Effector memory CD8-positive, alpha-beta T cell (primary cell): Measurements from ENCODE around the gene PINK1.
"Not testable (repeated sequence)": the region's sequence is repeated elsewhere in the genome, so short reads cannot be mapped to it uniquely, and the experiment has no call there.

Experiments
- ATAC-seq: fragments of 150-1000 bp; cut with Tn5 transposase; replicated peaks from 2 replicates; pipeline ENCODE4 v1.10.0; 2021; ENCODE audit warnings: mild to moderate bottlenecking, moderate library complexity
- DNase-seq, 3 experiments: peaks; one replicate each; pipeline ENCODE4 v3.0.0; 2021
- H3K27ac Mint-ChIP-seq, 2 donors: one replicate each; pipeline ENCODE4 v1.8.0; 2022; ENCODE audit warnings: mild to moderate bottlenecking in 2 of 2, mixed read lengths in 2 of 2, moderate library complexity in 2 of 2
- H3K27me3 Mint-ChIP-seq, 2 donors: one replicate each; pipeline ENCODE4 v1.8.0; 2022; ENCODE audit warnings: mixed read lengths in 2 of 2
- H3K36me3 Mint-ChIP-seq: one replicate; pipeline ENCODE4 v1.8.0; 2022; ENCODE audit warnings: mild to moderate bottlenecking, moderate library complexity, mixed read lengths; ENCODE audit not compliant: insufficient read depth
- H3K4me1 Mint-ChIP-seq, 2 donors: one replicate each; pipeline ENCODE4 v1.8.0; 2022; ENCODE audit warnings: low read depth in 2 of 2, mixed read lengths in 2 of 2
- H3K4me3 Mint-ChIP-seq, 2 donors: one replicate each; pipeline ENCODE4 v1.8.0; 2022; ENCODE audit warnings: mild to moderate bottlenecking in 2 of 2, mixed read lengths in 2 of 2, moderate library complexity in 2 of 2
- H3K9me3 Mint-ChIP-seq, 2 donors: one replicate each; pipeline ENCODE4 v1.8.0; 2022; ENCODE audit warnings: mixed read lengths in 2 of 2

Gene PINK1

GRCh38 chr1:20663365-20663764 lies 30.1 kb downstream of the PINK1 start:
- Mint-ChIP-seq H3K4me3 (peak overlapping the region; percentile 96 to 99), H3K36me3 (peaks cover 19% of the 10 kb centered on the region), H3K27ac (peak overlapping the region in 1 of 2 donors; percentile 95), H3K27me3 (no peaks in the 10 kb centered on the region), H3K4me1 (peaks cover 35 to 43% of the 10 kb centered on the region in 2 donors), H3K9me3 (no peaks in the 10 kb centered on the region)
- ATAC-seq (no peak), DNase-seq (no peak)

GRCh38 chr1:20663969-20664715 lies 30.9 kb downstream of the PINK1 start:
- Mint-ChIP-seq H3K4me1 (peaks cover 35% of the 10 kb centered on the region in 2 donors), H3K4me3 (no peak overlapping the region), H3K9me3 (no peaks in the 10 kb centered on the region), H3K27ac (no peak overlapping the region), H3K27me3 (no peaks in the 10 kb centered on the region), H3K36me3 (peaks cover 12% of the 10 kb centered on the region)
- DNase-seq, result no peak
- ATAC-seq, result no peak

GRCh38 chr1:20665726-20666125 lies 32.5 kb downstream of the PINK1 start:
- peaks cover 8% of the 10 kb centered on the region for H3K36me3 Mint-ChIP-seq
- DNase-seq (no peak), ATAC-seq (no peak)
- H3K27ac Mint-ChIP-seq, result no peak overlapping the region
- H3K9me3 Mint-ChIP-seq, result no peaks in the 10 kb centered on the region
- H3K4me1 Mint-ChIP-seq, result peaks cover 19 to 22% of the 10 kb centered on the region in 2 donors
- H3K27me3 Mint-ChIP-seq, result peaks cover 0 to 7% of the 10 kb centered on the region in 2 donors
- no peak overlapping the region for H3K4me3 Mint-ChIP-seq

- no peak overlapping the region for H3K4me3 Mint-ChIP-seq
- no peaks in the 10 kb centered on the region for H3K9me3 Mint-ChIP-seq
- peaks cover 3% of the 10 kb centered on the region for H3K36me3 Mint-ChIP-seq
- peaks cover 0 to 8% of the 10 kb centered on the region in 2 donors for H3K27me3 Mint-ChIP-seq
- H3K4me1 Mint-ChIP-seq, result peaks cover 17 to 19% of the 10 kb centered on the region in 2 donors
- no peak for DNase-seq
- ATAC-seq, result no peak
- no peak overlapping the region for H3K27ac Mint-ChIP-seq
These were observed 32.9 kb downstream of the PINK1 start for GRCh38 chr1:20666146-20666545.

- H3K27ac Mint-ChIP-seq, result no peak overlapping the region
- DNase-seq (no peak), ATAC-seq (peak; percentile 29)
- no peaks in the 10 kb centered on the region for H3K36me3 Mint-ChIP-seq
- no peaks in the 10 kb centered on the region for H3K9me3 Mint-ChIP-seq
- H3K4me3 Mint-ChIP-seq, result no peak overlapping the region
- peaks cover under 1 to 10% of the 10 kb centered on the region in 2 donors for H3K27me3 Mint-ChIP-seq
- H3K4me1 Mint-ChIP-seq, result peaks cover 12 to 15% of the 10 kb centered on the region in 2 donors
These were observed 33.5 kb downstream of the PINK1 start for GRCh38 chr1:20666804-20667203.

GRCh38 chr1:20668581-20668980 lies 35.3 kb downstream of the PINK1 start:
- no peaks in the 10 kb centered on the region for H3K9me3 Mint-ChIP-seq
- H3K27ac Mint-ChIP-seq, result no peak overlapping the region
- H3K4me3 Mint-ChIP-seq, result no peak overlapping the region
- peaks cover 3 to 4% of the 10 kb centered on the region in 2 donors for H3K4me1 Mint-ChIP-seq
- peaks cover 10 to 22% of the 10 kb centered on the region in 2 donors for H3K27me3 Mint-ChIP-seq
- no peaks in the 10 kb centered on the region for H3K36me3 Mint-ChIP-seq
- DNase-seq (no peak), ATAC-seq (no peak)

GRCh38 chr1:20670936-20671335 lies 37.7 kb downstream of the PINK1 start:
- Mint-ChIP-seq H3K9me3 (no peaks in the 10 kb centered on the region), H3K4me3 (no peak overlapping the region), H3K36me3 (no peaks in the 10 kb centered on the region), H3K4me1 (peaks cover 3 to 4% of the 10 kb centered on the region in 2 donors), H3K27me3 (peaks cover 14 to 28% of the 10 kb centered on the region in 2 donors), H3K27ac (no peak overlapping the region)
- no peak for DNase-seq
- ATAC-seq, result no peak

- Mint-ChIP-seq H3K27me3 (peaks cover 15 to 32% of the 10 kb centered on the region in 2 donors), H3K36me3 (no peaks in the 10 kb centered on the region), H3K4me1 (no peaks in the 10 kb centered on the region), H3K9me3 (no peaks in the 10 kb centered on the region), H3K4me3 (no peak overlapping the region), H3K27ac (no peak overlapping the region)
- ATAC-seq (no peak), DNase-seq (no peak)
These were observed 39.0 kb downstream of the PINK1 start for GRCh38 chr1:20672265-20672632.

GRCh38 chr1:20673626-20674025 lies 40.4 kb downstream of the PINK1 start:
- not testable (repeated sequence) for H3K4me3 Mint-ChIP-seq, H3K36me3 Mint-ChIP-seq, H3K4me1 Mint-ChIP-seq, DNase-seq, H3K27ac Mint-ChIP-seq, H3K9me3 Mint-ChIP-seq, ATAC-seq
- H3K27me3 Mint-ChIP-seq, result peaks cover 25 to 32% of the 10 kb centered on the region in 2 donors

- ATAC-seq, result peak; percentile 33
- peak overlapping the region; percentile 17 to 79 for H3K4me3 Mint-ChIP-seq
These were observed 45.3 kb downstream of the PINK1 start for GRCh38 chr1:20678599-20678998.

GRCh38 chr1:20680269-20680668 lies 47.0 kb downstream of the PINK1 start:
- ATAC-seq, result no peak
- peaks cover 30 to 37% of the 10 kb centered on the region in 2 donors for H3K27me3 Mint-ChIP-seq
- peaks cover 8% of the 10 kb centered on the region for H3K36me3 Mint-ChIP-seq
- DNase-seq, result no peak
- no peak overlapping the region for H3K4me3 Mint-ChIP-seq
- H3K4me1 Mint-ChIP-seq, result peaks cover 8 to 9% of the 10 kb centered on the region in 2 donors
- no peak overlapping the region for H3K27ac Mint-ChIP-seq
- no peaks in the 10 kb centered on the region for H3K9me3 Mint-ChIP-seq

More at GRCh38 chr1:20678599-20678998, 45.3 kb downstream of the PINK1 start:
- H3K27ac Mint-ChIP-seq, result no peak overlapping the region
- H3K4me1 Mint-ChIP-seq, result peaks cover 8 to 9% of the 10 kb centered on the region in 2 donors
- no peak for DNase-seq
- H3K27me3 Mint-ChIP-seq, result peaks cover 14 to 26% of the 10 kb centered on the region in 2 donors
- no peaks in the 10 kb centered on the region for H3K9me3 Mint-ChIP-seq
- peaks cover 6% of the 10 kb centered on the region for H3K36me3 Mint-ChIP-seq

- Mint-ChIP-seq H3K9me3 (no peaks in the 10 kb centered on the region), H3K27me3 (peaks cover 36 to 37% of the 10 kb centered on the region in 2 donors)
These were observed 48.7 kb downstream of the PINK1 start for GRCh38 chr1:20681999-20682398.

GRCh38 chr1:20682571-20683236 lies 49.4 kb downstream of the PINK1 start:
- peaks cover 8% of the 10 kb centered on the region for H3K36me3 Mint-ChIP-seq

More at GRCh38 chr1:20681999-20682398, 48.7 kb downstream of the PINK1 start:
- Mint-ChIP-seq H3K27ac (no peak overlapping the region), H3K4me3 (no peak overlapping the region), H3K4me1 (peaks cover 8 to 9% of the 10 kb centered on the region in 2 donors), H3K36me3 (peaks cover 8% of the 10 kb centered on the region)
- DNase-seq (no peak), ATAC-seq (no peak)

GRCh38 chr1:20683614-20684013 lies 50.4 kb downstream of the PINK1 start:
- ATAC-seq (no peak), DNase-seq (no peak)
- H3K9me3 Mint-ChIP-seq, result no peaks in the 10 kb centered on the region
- H3K36me3 Mint-ChIP-seq, result peaks cover 8% of the 10 kb centered on the region
- H3K27ac Mint-ChIP-seq, result no peak overlapping the region
- peaks cover 26 to 37% of the 10 kb centered on the region in 2 donors for H3K27me3 Mint-ChIP-seq
- peaks cover 5% of the 10 kb centered on the region in 2 donors for H3K4me1 Mint-ChIP-seq
- no peak overlapping the region for H3K4me3 Mint-ChIP-seq

More at GRCh38 chr1:20682571-20683236, 49.4 kb downstream of the PINK1 start:
- Mint-ChIP-seq H3K4me1 (peaks cover 8 to 9% of the 10 kb centered on the region in 2 donors), H3K27ac (no peak overlapping the region), H3K27me3 (peaks cover 35 to 37% of the 10 kb centered on the region in 2 donors), H3K9me3 (no peaks in the 10 kb centered on the region), H3K4me3 (no peak overlapping the region)
- DNase-seq (no peak), ATAC-seq (no peak)
